Measurements from ENCODE around the gene MAP1B. TPM values are rescaled to one million over a fixed set of nuclear protein-coding genes. Genes with fewer than 3 reads are reported as not detected.

MAP1B gene
- polyA plus RNA-seq, 2 of the 4 experiments (the other 2 are of a cell fraction), result 40.2 to 73.0 TPM

DNA sequence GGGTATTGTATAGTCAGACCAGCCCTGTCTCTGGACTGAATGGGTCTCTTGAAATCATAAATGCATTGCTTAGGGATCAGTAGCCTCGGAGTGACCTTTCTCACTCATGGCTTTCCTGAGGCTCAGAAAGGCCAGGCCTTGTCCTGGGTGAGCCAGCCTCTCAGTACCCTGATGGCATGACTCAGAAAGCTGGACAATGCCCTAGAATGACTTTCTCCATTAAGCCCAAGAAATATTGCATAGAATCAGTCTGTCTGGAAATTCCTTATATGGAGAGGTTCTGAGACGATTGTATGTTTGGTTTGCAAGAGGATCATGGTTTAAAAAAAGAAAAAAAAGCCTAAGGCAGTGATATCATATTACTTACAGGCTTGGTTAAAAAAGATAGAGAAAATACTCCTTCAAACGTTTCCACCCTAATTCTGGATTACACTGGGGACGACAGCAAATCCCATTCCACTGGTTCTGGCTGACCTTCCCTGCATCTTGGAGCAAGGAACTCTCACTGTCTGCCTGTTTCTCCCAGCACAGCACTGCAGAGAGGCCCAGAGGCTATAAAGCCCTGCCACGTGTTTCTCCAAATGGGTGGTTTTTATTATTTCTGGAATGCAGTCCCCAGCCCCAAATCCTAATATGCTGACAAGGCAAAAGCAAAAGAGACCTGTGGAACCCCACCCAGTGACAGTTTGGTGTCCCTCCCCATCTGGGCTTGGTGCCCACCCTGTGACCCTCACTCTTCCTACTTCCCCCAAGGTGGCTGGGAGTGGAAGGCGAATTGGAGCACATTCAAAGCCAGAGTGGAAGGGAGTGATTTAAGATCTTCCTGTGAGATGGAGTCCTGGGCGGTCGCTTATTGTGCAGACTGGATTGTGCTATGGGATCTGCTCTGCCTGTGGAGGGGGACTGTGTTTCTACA lies 34.4 kb downstream of the MAP1B start:
- ChIA-PET CTCF (interaction anchor here (0.9 to 1.2 kb wide), 3 partner anchors 19 to 167 kb away, joined by 3 read pairs; no protein-coding TSS in a partner anchor), POLR2A (no interaction called here)

DNA sequence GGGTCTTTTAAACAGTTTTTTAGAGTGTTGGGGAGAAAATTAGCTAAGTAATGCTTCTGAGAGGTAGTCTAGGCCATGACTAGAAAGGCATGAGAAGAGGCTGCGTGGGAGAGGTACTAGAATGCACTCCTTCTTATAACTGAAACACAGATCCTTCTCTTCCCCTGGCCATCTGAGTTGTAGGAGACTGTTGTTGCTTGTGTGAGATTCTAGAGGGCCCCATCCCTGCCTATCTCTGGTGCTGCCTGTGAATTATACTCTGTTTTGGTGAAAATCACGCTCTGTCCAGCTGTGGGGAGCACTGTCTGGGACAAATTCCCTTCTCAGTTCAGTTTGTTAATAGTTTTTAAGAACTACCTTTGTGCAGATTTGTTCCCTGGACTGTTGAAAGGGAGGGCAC lies 37.5 kb downstream of the MAP1B start:
- FAIRE-seq, result no peak
- H3K27ac ChIP-seq, result peak overlapping the region in 1 of 2 experiments; percentile 31; a peak in 2 of 6 replicates

More for the DNA sequence above, 34.4 kb downstream of the MAP1B start:
- FAIRE-seq, result peak; percentile 43
- WGBS (ENCODE audit: missing lambda C conversion rate), result 55% methylated on average over 8 of the region's 8 CpGs
- Histone ChIP-seq H3K27ac (peak overlapping the region; percentile 77 to 82), H3K4me3 (no peak overlapping the region), H3K4me1 (peaks cover 72% of the 10 kb centered on the region), H3K9me3 (no peaks in the 10 kb centered on the region), H3K4me2 (peak overlapping the region; percentile 62)
- peak; percentile 19 to 81 for DNase-seq (ENCODE audit: low read depth in 1 of 2, low spot score in 1 of 2)
- ATAC-seq, result peak; percentile 70 to 89
- no peak; the same call in 1 of the 2 replicates for TF ChIP-seq FOSL2 (IDR thresholded peaks at IDR 0.05)
- TF ChIP-seq FOSL2 (CRISPR knock-in tag; IDR thresholded peaks at IDR 0.05), result peak; percentile 46
- TF ChIP-seq HOXB13 (CRISPR knock-in tag; IDR thresholded peaks at IDR 0.05; ENCODE audit: low read depth), result no peak
- TF ChIP-seq HOXA7 (CRISPR knock-in tag; IDR thresholded peaks at IDR 0.05), result no peak
- TF ChIP-seq MAFK (IDR thresholded peaks at IDR 0.05; ENCODE audit: partially characterized antibody), result peak; percentile 96
- no peak for TF ChIP-seq KDM5A (IDR thresholded peaks at IDR 0.05)
- TF ChIP-seq NPAS2 (CRISPR knock-in tag; IDR thresholded peaks at IDR 0.05; ENCODE audit: borderline replicate concordance), result no peak
- TF ChIP-seq CHD2 (IDR thresholded peaks at IDR 0.05; ENCODE audit: low read length, partially characterized antibody), result no peak
- TF ChIP-seq JUN (IDR thresholded peaks at IDR 0.05), result no peak
- no peak for TF ChIP-seq CBX8 (IDR thresholded peaks at IDR 0.05)
- no peak for TF ChIP-seq SMC3 (IDR thresholded peaks at IDR 0.05)
- no peak for TF ChIP-seq BHLHE40 (IDR thresholded peaks at IDR 0.05; ENCODE audit: low read depth, low read length)
- TF ChIP-seq EP300 (IDR thresholded peaks at IDR 0.05), result 0 out of 5 replicates have a peak, but pooled peaks of 1 of the 2 experiments have one; percentile 8
- TF ChIP-seq CHD4 (IDR thresholded peaks at IDR 0.05; ENCODE audit: borderline replicate concordance), result no peak
- no peak for TF ChIP-seq FOXS1 (CRISPR knock-in tag; IDR thresholded peaks at IDR 0.05)
- no peak for TF ChIP-seq MYC (IDR thresholded peaks at IDR 0.05; ENCODE audit: borderline replicate concordance, low read length)
- TF ChIP-seq, protein P1, sequence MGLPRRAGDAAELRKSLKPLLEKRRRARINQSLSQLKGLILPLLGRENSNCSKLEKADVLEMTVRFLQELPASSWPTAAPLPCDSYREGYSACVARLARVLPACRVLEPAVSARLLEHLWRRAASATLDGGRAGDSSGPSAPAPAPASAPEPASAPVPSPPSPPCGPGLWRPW (IDR thresholded peaks at IDR 0.05), result no peak
- no peak for TF ChIP-seq ZC3H11A (IDR thresholded peaks at IDR 0.05)
- no peak for TF ChIP-seq HDAC2 (IDR thresholded peaks at IDR 0.05)
- no peak for TF ChIP-seq NFE2L2 (conservative IDR thresholded peaks at IDR 0.05; ENCODE audit: low read length)
- no peak for TF ChIP-seq POLR2AphosphoS2 (conservative IDR thresholded peaks at IDR 0.05; ENCODE audit: low read length)
- no peak for TF ChIP-seq EHMT2 (IDR thresholded peaks at IDR 0.05; ENCODE audit: low read depth)
- TF ChIP-seq EHF (CRISPR knock-in tag; IDR thresholded peaks at IDR 0.05), result no peak
- TF ChIP-seq JUNB (IDR thresholded peaks at IDR 0.05), result no peak
- TF ChIP-seq MAZ (IDR thresholded peaks at IDR 0.05; ENCODE audit: borderline replicate concordance, low read depth, low read length), result no peak
- TF ChIP-seq, protein P2, sequence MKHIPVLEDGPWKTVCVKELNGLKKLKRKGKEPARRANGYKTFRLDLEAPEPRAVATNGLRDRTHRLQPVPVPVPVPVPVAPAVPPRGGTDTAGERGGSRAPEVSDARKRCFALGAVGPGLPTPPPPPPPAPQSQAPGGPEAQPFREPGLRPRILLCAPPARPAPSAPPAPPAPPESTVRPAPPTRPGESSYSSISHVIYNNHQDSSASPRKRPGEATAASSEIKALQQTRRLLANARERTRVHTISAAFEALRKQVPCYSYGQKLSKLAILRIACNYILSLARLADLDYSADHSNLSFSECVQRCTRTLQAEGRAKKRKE (CRISPR knock-in tag; IDR thresholded peaks at IDR 0.05; ENCODE audit: low read depth), result no peak

More for the DNA sequence above, 37.5 kb downstream of the MAP1B start:
- no peak overlapping the region for H3K4me3 ChIP-seq
- H3K4me1 ChIP-seq, result peaks cover 52% of the 10 kb centered on the region
- no peak for ATAC-seq
- no peak for DNase-seq (ENCODE audit: low read depth in 1 of 2, low spot score in 1 of 2)
- no peaks in the 10 kb centered on the region for H3K9me3 ChIP-seq
- no peak overlapping the region for H3K4me2 ChIP-seq
- ChIA-PET POLR2A (no interaction called here), CTCF (interaction anchor here (0.5 to 2.0 kb wide), 6 partner anchors 12 to 446 kb away, joined by 3 to 5 read pairs (median 3); no protein-coding TSS in a partner anchor)
- TF ChIP-seq MAZ (IDR thresholded peaks at IDR 0.05; ENCODE audit: borderline replicate concordance, low read depth, low read length) (no peak), ZSCAN20 (CRISPR knock-in tag; IDR thresholded peaks at IDR 0.05) (no peak), TP53 (CRISPR knock-in tag; IDR thresholded peaks at IDR 0.05) (no peak), HOXB13 (CRISPR knock-in tag; IDR thresholded peaks at IDR 0.05; ENCODE audit: low read depth) (no peak), GATA3 (IDR thresholded peaks at IDR 0.05; ENCODE audit: borderline replicate concordance) (no peak), MAFK (IDR thresholded peaks at IDR 0.05; ENCODE audit: partially characterized antibody) (no peak), NPAS2 (CRISPR knock-in tag; IDR thresholded peaks at IDR 0.05; ENCODE audit: borderline replicate concordance) (no peak), RCOR1 (IDR thresholded peaks at IDR 0.05; ENCODE audit: low read depth, low read length) (no peak), FOSL2 (IDR thresholded peaks at IDR 0.05) (no peak), FOSL2 (CRISPR knock-in tag; IDR thresholded peaks at IDR 0.05) (no peak), CHD4 (IDR thresholded peaks at IDR 0.05; ENCODE audit: borderline replicate concordance) (no peak)
- TF ChIP-seq, protein P1 (IDR thresholded peaks at IDR 0.05), result no peak
- TF ChIP-seq, protein P2 (CRISPR knock-in tag; IDR thresholded peaks at IDR 0.05; ENCODE audit: low read depth), result no peak
- TF ChIP-seq, protein P3, sequence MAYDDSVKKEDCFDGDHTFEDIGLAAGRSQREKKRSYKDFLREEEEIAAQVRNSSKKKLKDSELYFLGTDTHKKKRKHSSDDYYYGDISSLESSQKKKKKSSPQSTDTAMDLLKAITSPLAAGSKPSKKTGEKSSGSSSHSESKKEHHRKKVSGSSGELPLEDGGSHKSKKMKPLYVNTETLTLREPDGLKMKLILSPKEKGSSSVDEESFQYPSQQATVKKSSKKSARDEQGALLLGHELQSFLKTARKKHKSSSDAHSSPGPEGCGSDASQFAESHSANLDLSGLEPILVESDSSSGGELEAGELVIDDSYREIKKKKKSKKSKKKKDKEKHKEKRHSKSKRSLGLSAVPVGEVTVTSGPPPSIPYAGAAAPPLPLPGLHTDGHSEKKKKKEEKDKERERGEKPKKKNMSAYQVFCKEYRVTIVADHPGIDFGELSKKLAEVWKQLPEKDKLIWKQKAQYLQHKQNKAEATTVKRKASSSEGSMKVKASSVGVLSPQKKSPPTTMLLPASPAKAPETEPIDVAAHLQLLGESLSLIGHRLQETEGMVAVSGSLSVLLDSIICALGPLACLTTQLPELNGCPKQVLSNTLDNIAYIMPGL (CRISPR knock-in tag; IDR thresholded peaks at IDR 0.05; ENCODE audit: borderline replicate concordance), result no peak
- 100% methylated on average over 2 of the region's 2 CpGs for WGBS (ENCODE audit: missing lambda C conversion rate)
